Measurements from ENCODE around the gene FTSJ3.

The FTSJ3 gene

GRCh38 chr17:63842540-63843386 lies 15.3 kb upstream of the FTSJ3 start, which contains the start of gene SMARCD2:
SMARCD2 (minus strand) TSS chr17:63842685; CDS start chr17:63842674, 11 bp downstream.
- peak; percentile 99 for DNase-seq

GRCh38 chr17:63842173-63842539 lies 14.7 kb upstream of the FTSJ3 start:
- DNase-seq: peak; percentile 58

GRCh38 chr17:63841350-63842172 lies 14.1 kb upstream of the FTSJ3 start:
- no peak for DNase-seq

DNA sequence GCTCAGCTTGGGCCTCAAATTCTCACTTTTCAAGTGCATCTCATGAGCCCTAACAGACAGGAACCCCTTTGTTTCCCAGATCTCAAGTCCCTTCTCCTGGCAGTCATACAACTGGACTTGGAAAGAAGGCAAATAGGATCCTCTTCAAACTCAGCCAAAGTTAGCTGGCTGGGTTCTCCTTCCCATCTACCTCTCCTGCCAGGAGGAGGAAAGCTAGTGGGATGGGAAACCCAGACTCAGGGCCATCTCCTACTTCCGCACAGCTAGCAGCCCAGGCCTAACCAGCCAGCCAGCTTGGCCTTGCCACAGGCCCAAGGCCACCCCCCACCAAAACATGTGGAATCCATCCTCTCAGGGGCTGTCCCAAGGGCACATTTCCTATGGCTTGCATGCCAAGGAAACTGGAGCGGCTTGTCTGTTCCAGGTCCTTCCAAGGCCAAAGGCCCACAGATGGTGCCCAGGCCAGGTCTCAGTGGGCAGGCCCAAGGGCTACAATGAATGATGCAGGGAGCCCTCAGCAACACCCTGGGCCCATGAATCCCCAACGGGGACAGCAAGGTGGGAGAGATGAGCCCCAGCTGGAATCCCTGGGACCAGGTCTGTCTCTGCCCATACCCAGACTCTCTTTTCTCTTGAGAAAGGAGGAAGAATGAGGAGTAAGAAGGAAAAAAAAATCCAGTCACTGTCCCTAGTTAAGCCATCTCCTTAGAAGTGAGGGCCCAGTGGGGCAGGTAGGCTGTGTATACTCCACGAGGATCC lies 13.3 kb upstream of the FTSJ3 start:
- DNase-seq: no peak

- DNase-seq: no peak
Observed at GRCh38 chr17:63838631-63839171, 11.2 kb upstream of the FTSJ3 start.

- DNase-seq: no peak
Observed at GRCh38 chr17:63837962-63838600, 10.6 kb upstream of the FTSJ3 start.

DNA sequence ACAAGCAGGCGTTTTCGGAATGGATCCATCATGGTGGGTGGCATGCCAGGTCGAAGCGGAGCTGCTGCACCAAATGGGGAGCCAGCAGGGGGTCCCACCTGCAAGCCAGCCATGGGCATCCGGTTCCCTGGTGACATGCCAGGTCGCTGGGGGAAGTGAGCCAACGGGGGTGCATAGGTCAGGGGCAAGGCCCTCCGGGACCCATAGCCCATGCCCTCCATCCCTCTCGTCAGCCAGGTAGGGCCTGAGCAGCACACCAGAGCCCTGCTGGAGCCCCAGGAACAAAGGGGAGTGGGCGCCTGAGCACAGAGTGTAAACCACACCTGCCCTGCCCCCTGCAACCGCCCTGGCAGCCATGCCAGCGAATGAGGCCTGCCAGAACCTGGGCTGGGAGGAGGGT lies 10.0 kb upstream of the FTSJ3 start:
- no peak for DNase-seq

GRCh38 chr17:63836811-63837210 lies 9.3 kb upstream of the FTSJ3 start:
- no peak for DNase-seq

DNA sequence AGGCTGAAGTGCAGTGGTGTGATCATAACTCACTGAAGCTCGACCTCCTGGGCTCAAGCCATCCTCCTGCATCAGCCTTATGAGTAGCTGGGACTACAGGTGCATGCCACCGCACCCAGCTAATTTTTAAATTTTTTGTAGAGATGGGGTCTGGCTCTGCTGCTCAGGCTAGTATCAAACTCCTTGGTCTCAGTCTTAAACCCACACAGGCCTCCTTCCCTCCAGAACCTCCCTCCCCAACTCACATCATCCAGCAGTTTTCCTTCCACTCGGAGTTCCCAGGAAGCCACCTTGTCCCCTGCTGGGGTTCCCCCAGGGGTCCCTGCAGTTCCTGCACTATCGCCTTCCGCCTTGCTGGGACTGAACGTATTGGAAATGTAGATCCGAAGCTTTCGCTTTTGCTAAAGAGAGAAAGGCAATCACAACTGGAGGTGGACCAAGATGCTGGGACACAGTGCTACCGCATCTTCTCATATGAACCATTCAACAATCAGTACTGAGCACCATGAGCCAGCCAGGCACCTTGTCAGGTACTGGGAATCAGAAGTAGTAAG lies 7.8 kb upstream of the FTSJ3 start:
- no peak for DNase-seq

DNA sequence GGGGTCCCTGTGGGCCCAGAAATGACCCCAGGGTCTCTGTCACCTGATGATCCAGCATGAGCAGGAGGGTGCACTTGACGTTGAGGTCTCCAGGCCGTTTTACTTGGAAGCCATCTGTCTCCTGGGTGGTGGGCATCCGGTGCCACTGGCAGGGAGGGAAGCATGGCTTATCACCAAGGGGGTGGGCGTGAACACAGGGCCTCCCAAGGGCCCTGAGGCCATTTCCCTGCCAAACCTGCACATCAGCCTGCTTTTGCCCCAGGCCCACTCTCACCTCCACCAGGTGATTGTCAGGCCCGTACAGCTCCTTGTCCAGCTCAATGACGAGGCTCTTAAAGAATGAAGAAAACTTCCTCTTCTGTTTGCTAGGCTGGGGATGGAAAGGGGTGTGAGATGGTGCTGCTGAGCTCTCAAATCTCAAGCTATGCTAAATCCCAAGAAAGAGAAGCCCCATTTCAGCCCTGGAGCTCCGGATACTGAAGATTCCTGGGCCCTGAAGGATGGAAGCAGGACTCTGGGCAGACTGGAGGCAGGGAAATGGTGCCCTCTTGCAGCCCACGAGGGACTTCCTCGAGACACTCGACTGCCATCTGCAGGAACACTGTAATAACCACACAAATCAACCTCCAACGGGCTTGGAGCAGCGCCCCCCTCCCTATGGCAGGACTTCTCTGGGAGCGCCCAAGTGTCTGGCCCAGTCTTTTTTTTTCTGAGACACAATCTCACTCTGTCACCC lies 7.1 kb upstream of the FTSJ3 start:
- DNase-seq: peak; percentile 69

DNA sequence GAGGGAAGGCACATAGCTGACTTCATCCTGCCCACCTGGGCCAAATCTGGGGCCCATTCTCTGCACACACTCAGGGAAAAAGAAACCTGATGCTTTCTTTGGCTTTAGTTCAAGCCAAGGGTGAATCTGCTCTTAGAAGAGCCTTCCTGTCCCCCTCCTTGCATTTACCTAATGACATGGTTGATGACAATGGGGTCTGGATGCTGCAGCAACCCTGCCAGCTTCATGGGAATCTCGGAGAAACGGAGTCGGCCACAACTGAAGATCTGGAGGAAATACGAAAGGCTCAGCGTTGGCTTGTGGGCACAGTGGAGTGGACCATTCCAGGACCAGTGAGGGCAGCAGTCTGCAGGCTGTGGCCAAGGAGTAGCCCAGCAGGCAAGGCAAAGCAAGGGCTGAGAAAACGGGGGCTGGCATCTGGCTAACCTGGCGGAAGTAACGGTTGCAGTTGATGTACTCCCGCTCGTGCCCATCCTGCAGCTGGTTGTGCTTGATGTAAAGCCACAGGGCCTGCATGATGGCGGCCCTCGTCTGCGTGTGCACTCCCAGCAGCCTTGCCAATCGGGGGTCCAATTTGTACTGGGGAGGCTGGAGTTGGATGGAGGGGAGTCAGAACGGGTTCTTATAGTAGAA lies 6.4 kb upstream of the FTSJ3 start:
- no peak for DNase-seq

DNA sequence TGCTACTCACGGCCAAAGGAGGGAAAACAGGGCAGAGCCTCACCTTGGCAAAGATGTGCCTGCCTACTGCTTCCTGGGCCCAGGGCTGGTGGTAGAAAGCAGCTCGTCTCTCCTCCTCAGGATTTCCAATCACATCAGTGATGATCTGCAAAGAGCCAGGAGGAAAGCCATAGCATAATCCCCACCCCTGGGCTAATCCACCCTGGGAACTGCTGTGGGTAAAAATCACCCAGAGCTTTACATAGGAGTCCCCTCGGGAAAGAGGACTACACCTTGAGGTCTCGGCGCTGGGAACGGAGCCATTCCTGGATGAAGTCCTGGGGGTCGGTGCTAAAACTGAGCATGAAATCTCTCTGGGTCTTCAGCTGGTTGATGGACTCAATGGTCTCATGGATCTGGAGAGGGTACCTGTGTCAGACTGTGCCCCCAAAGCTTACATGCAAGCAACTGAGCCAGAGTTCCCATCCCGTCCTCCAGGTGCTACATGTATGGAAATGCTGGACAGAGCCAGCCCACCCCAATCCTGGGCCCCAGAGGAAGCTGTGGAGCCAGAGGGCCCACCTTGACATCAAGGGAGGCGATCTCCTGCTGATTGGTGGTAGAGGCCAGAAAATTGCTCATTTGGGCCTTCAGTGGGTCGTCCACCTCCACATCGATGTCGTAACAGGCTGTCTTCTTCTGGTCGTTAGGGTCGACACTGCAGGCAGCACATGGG lies 5.7 kb upstream of the FTSJ3 start:
- no peak for DNase-seq

DNA sequence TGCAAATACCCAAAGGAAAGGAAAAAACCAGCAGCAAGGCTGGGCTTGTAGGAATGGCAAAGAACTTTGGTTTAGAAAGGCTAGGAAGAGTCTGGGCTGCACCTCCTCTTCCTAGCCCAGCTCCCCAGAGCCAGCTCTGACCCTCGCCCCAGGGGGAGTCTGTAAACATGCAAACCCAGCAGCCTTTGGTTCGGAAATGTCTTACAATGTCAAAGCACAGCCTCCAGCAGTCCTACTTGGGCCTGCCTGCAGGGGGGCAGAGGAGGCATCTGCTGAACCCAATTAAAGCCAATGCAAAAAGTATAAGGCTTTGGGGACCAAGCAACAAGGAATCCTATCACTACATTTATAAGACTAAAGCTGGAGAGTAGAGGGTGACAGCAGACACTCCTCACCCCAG lies 5.0 kb upstream of the FTSJ3 start:
- DNase-seq: no peak

DNA sequence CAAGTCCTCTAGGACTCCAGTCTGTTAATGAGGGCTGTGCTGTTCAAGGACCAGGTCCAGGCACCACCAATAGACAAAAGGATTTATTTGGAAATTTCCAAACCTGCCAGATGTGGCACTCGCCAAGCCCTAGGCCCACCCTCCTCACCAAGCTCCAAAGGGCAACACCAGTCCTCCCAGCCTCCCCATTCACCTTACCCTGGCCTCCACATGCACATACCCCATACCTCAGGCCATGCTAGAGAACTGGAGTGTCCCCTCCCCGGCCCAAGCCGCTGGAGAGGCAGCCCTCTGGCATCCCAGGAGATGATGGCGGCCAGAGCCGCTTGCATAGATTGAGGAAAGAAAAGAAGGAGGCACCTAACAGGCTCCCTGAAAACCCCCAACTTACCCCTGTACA lies 4.6 kb upstream of the FTSJ3 start:
- no peak for DNase-seq

DNA sequence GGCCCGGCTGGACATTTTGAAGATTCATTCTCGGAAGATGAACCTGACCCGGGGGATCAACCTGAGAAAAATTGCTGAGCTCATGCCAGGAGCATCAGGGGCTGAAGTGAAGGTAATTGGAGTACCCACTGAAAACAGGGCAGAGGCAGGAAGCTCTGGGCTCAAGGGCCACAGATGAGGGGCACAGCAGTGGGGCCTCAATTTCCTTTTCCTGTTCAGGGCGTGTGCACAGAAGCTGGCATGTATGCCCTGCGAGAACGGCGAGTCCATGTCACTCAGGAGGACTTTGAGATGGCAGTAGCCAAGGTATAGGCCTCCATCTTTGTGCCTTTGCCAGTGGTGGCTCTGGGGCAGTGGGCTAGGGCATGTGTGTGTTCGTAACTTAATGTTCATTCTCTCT lies 4.0 kb upstream of the FTSJ3 start:
- DNase-seq: no peak

GRCh38 chr17:63830904-63831491 lies 3.5 kb upstream of the FTSJ3 start:
- DNase-seq: no peak

GRCh38 chr17:63830278-63830677 lies 2.8 kb upstream of the FTSJ3 start:
- no peak for DNase-seq

- DNase-seq: no peak
Observed at GRCh38 chr17:63828936-63829335, 1.5 kb upstream of the FTSJ3 start.

DNA sequence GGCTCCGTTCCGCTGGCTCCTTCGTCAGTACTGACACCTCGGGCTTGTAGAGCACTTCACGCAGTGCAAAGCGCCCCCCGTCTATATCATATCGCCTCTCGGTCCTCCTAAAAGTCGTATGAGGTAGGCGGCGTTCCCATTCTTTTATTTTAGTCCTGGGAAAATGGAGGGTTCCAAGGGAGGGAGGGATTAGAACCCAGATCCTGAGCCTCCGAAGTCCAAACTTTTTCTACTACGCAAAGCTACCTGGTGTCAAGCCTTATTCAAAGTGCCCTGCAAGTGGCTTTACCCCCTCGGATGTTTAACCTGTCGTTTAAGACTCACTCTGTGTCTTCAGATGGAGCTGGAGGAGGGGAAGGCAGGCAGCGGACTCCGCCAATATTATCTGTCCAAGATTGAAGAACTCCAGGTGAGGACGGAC lies 348 bp upstream of the FTSJ3 start:
- DNase-seq: no peak

DNA sequence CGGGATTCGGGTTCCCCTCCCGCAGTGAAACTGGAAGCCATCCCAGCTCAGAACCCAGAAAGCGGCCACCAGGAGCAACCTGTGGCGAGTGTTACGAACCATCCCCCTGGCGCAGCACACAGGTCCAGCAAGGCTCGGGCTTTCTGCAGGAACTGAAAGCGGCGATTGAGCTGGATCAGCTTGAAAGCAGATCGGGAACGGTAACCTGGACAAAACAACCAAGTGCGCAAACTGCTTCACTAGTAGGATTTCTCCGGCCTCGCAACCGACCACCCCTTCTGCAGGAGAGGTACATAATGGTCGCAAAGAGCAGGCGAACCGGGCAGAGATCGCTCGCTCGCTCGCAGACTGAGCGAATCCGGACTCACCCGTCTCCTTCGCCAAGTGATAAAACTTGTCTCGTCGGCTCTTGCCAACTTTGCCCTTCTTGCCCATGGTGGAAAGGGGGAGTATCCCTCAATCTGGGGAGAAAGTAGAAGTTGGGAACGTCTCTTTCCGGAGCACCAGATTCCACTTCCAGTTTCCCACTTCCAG lies 928 bp downstream of the FTSJ3 start:
- no peak for DNase-seq
